Measurements from ENCODE around the gene PRAMEF18.
"Not testable (repeated sequence)": the region's sequence is repeated elsewhere in the genome, so short reads cannot be mapped to it uniquely, and the experiment has no call there.

PRAMEF18 gene

DNA sequence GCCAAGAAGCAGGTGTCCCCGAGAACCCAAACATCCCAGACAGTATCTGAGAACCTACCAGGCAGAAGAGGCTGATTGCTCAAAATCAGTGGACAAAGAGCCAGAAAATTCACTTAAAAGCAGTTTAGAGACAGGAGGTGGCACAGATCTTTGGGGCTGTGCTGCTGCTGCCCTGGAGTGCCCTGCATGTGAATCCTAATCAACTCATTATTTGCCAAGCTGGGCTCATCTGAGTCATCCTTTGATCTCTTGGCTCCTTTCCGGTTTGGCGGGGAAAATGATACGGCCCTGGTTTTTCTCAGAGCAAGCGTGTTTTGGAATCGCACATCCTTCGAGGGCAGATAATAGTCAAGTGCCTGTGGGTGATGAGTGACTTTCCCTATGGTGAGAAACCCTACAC is 9.3 kb downstream of the PRAMEF18 start:
- not testable (repeated sequence) for DNase-seq

DNA sequence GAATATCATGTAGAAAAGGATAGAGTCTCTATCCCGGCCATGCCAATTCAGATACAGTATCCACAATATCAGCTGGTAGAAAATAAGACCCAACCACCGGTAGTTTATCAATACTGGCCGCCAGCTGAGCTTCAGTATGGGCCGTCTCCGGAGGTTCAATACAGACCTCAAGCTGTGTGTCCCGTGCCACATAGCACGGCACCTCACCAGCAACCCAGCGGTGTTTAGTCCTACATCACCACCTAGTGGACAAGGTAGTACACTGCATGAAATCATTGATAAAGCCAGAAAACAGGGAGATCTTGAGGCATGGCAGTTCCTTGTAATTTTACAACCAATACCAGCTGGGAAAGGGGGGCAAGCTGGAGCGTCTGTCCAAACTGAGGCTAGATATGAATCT is 17.2 kb downstream of the PRAMEF18 start:
- not testable (repeated sequence) for DNase-seq

DNA sequence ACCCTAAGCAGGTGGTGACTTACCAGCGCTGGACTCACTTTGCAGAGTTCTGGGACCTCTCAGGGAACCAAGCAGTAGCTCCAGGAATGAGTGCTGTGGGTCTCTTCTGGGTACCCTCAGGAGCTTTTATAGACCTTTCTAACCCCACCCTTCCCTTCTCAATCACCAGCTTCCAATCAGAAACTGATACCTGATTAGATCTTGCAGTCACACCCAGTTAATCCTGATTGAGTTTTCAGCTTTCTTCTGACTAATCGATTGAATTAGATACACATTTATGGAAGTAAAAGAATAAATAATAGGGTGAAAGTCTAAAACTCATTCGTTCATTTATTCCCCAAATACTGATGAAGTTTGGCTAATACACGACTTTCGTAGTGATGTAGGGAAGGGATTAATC is 24.6 kb downstream of the PRAMEF18 start, which contains the start of gene PRAMEF13:
PRAMEF13 (minus strand) TSS at position 101 of the 400 bp plus-strand sequence. CDS start 1,820 bp downstream, outside the sequence.
- DNase-seq = not testable (repeated sequence)

All from amygdala (tissue), 56 donors.